Endothelial cell of umbilical vein (primary cell): ENCODE measurements around the gene NGF. TPM values are rescaled to one million over a fixed set of nuclear protein-coding genes. Genes with fewer than 3 reads are reported as not detected.

Source experiments
- BruUV-seq: library from RNA; stranded (reverse); fragments of 400-500 nt; replicated peaks from 2 replicates; lab custom pipeline; 2021; lab: Mats Ljungman, UMichigan
- CTCF ChIA-PET: fragments of 300-600, 350-600 bp; sonication (Branson Sonifier 250); formaldehyde crosslinking; loops from one replicate; lab custom pipeline; 2021; ENCODE audit warnings: antibody characterized with exemption, inconsistent platforms; lab: Charles Lee
- POLR2A ChIA-PET: fragments of 300-600, 350-600 bp; sonication (Branson Sonifier 250); formaldehyde crosslinking; loops from one replicate; lab custom pipeline; 2021; ENCODE audit warnings: antibody characterized with exemption, inconsistent platforms; lab: Charles Lee
- DNase-seq: peaks from one replicate; pipeline ENCODE4 v3.0.0-alpha.2; 2011; ENCODE audit warnings: low read depth, low spot score
- FAIRE-seq: peaks from 2 replicates; lab custom pipeline; 2011; peaks lifted over from hg19 to GRCh38; lab: Jason Lieb, UNC
- H2AFZ ChIP-seq: 2 replicates; pipeline ENCODE4 v1.6.0; 2012; ENCODE audit warnings: low read depth, low read length, control low read depth, inconsistent platforms
- H3K27ac ChIP-seq: 2 replicates; pipeline ENCODE4 v1.5.1; 2011; ENCODE audit warnings: low read depth, mild to moderate bottlenecking, control low read depth, low read length, moderate library complexity; ENCODE audit not compliant: insufficient read depth
- H3K27me3 ChIP-seq, 2 experiments: 2 replicates each; pipeline versions ENCODE4 v1.6.0 to v1.6.1; 2011; ENCODE audit warnings: low read length in 2 of 2, mixed read lengths in 1 of 2; ENCODE audit not compliant: control insufficient read depth in 2 of 2, insufficient read depth in 2 of 2
- H3K36me3 ChIP-seq, 2 experiments: 2 replicates in 1 of 2; 3 replicates in 1 of 2; pipeline ENCODE4 v1.5.1; 2011; ENCODE audit warnings: low read length in 2 of 2, mild to moderate bottlenecking in 1 of 2, moderate library complexity in 1 of 2; ENCODE audit not compliant: control insufficient read depth in 2 of 2, insufficient read depth in 2 of 2; ENCODE audit errors: extremely low read depth in 1 of 2
- H3K4me1 ChIP-seq: 3 replicates; pipeline ENCODE4 v1.5.1; 2011; ENCODE audit warnings: mild to moderate bottlenecking, low read length; ENCODE audit not compliant: control insufficient read depth, insufficient read depth; ENCODE audit errors: extremely low read depth
- H3K4me2 ChIP-seq: 2 replicates; pipeline ENCODE4 v1.6.1; 2011; ENCODE audit warnings: low read length, control low read depth, mixed read lengths; ENCODE audit not compliant: insufficient read depth
- H3K4me3 ChIP-seq, 3 experiments: fragments of 200-600 bp in 1 of 3; sonication (generic), shearing (Covaris generic) in 1 of 3; replicated peaks in 1 of 3; 2 replicates each; pipeline ENCODE4 v1.5.1; 2011 to 2016; ENCODE audit warnings: control low read depth in 3 of 3, low read length in 3 of 3, mild to moderate bottlenecking in 2 of 3, inconsistent platforms in 1 of 3, low read depth in 1 of 3, moderate library complexity in 1 of 3; ENCODE audit not compliant: insufficient read depth in 1 of 3
- H3K79me2 ChIP-seq: 2 replicates; pipeline ENCODE4 v1.6.0; 2012; ENCODE audit warnings: low read length, inconsistent platforms; ENCODE audit not compliant: control insufficient read depth, insufficient read depth
- H3K9ac ChIP-seq: replicated peaks from 2 replicates; pipeline ENCODE3; 2011; ENCODE audit warnings: low read length, control low read depth; ENCODE audit not compliant: insufficient read depth; ENCODE audit errors: extremely low read depth
- H3K9me1 ChIP-seq: replicated peaks from 3 replicates; pipeline ENCODE4 v1.6.0; 2011; ENCODE audit warnings: mild to moderate bottlenecking, low read length; ENCODE audit not compliant: control insufficient read depth, insufficient read depth; ENCODE audit errors: extremely low read depth
- H3K9me3 ChIP-seq: replicated peaks from 2 replicates; pipeline ENCODE4 v1.5.1; 2012; ENCODE audit warnings: low read length, inconsistent platforms; ENCODE audit not compliant: control insufficient read depth, insufficient read depth
- H4K20me1 ChIP-seq: replicated peaks from 2 replicates; pipeline ENCODE3; 2011; ENCODE audit warnings: mild to moderate bottlenecking, low read length; ENCODE audit not compliant: control insufficient read depth, insufficient read depth; ENCODE audit errors: extremely low read depth
- CTCF ChIP-seq, 2 donors: IDR thresholded peaks; 1 replicate in 1 of 2; 2 replicates in 1 of 2; pipeline ENCODE4 v1.5.1; 2011; ENCODE audit warnings: low read length in 2 of 2, mild to moderate bottlenecking in 2 of 2, moderate library complexity in 2 of 2, control low read depth in 1 of 2, inconsistent platforms in 1 of 2, low read depth in 1 of 2; ENCODE audit not compliant: insufficient read depth in 1 of 2; ENCODE audit errors: extremely low read depth in 1 of 2
- EZH2 ChIP-seq: IDR thresholded peaks from 2 replicates; pipeline ENCODE4 v1.6.1; 2012; ENCODE audit warnings: borderline replicate concordance, low read depth, mild to moderate bottlenecking, moderate library complexity, low read length, inconsistent platforms; ENCODE audit not compliant: severe bottlenecking
- FOS ChIP-seq: IDR thresholded peaks from 2 replicates; pipeline ENCODE4 v1.6.1; 2011; ENCODE audit warnings: mild to moderate bottlenecking, low read length, moderate library complexity, borderline replicate concordance; ENCODE audit not compliant: insufficient read depth
- GATA2 ChIP-seq: IDR thresholded peaks from 2 replicates; pipeline ENCODE4 v1.7.0; 2011; ENCODE audit warnings: low read depth, mild to moderate bottlenecking, moderate library complexity, mixed read lengths, low read length; ENCODE audit not compliant: insufficient read length, insufficient read depth
- JUN ChIP-seq: IDR thresholded peaks from 2 replicates; pipeline ENCODE4 v1.6.1; 2011; ENCODE audit warnings: borderline replicate concordance, low read depth; ENCODE audit not compliant: insufficient read length, insufficient read depth
- MAX ChIP-seq: IDR thresholded peaks from 2 replicates; pipeline ENCODE4 v1.6.1; 2011; ENCODE audit not compliant: insufficient read depth, insufficient read length
- MYC ChIP-seq: IDR thresholded peaks from one replicate; pipeline ENCODE4 v1.6.1; 2011; ENCODE audit warnings: mild to moderate bottlenecking, low read depth, low read length
- POLR2A ChIP-seq: IDR thresholded peaks from 2 replicates; pipeline ENCODE4 v1.6.1; 2012; ENCODE audit warnings: low read depth, mild to moderate bottlenecking, control low read depth, low read length
- POLR2AphosphoS5 ChIP-seq: IDR thresholded peaks from 2 replicates; pipeline ENCODE4 v1.6.1; 2012; ENCODE audit warnings: low read depth, mild to moderate bottlenecking, control low read depth, low read length, moderate library complexity; ENCODE audit not compliant: insufficient read depth
- dilution Hi-C: fragments of 300-500 bp; cut with MboI; formaldehyde crosslinking; loops from one replicate; pipeline ENCODE4 v1.15.0; 2019; ENCODE audit warnings: low sequenced_read_pairs; ENCODE audit not compliant: extremely low pct_ligation_motif_present
- intact Hi-C: fragments of 100-400 bp; cut with micrococcal nuclease; formaldehyde crosslinking; loops from one replicate; pipeline ENCODE4 v1.10.0; 2022
- polyA plus RNA-seq, 4 experiments: library from polyadenylated mRNA; depleted of rRNA in 3 of 4; stranded (reverse) in 3 of 4; unstranded in 1 of 4; fragments of >200 nt; gene quantifications; 2 replicates each; pipeline versions ENCODE4 v1.2.1 to v1.2.3, GENCODE V29; 2011 to 2012; ENCODE audit warnings: missing spikeins in 1 of 4
- total RNA-seq: library from RNA; stranded (reverse); gene quantifications from 2 replicates; pipeline ENCODE4 v1.2.3, GENCODE V29; 2021

NGF gene
- total and polyA plus RNA-seq, 2 donors (not counting 3 experiments of a cell fraction or from before 2014, with no cell fraction given), result not detected

- Histone ChIP-seq H3K4me2 (no peak overlapping the region), H2AFZ (no peak overlapping the region), H3K9me3 (no peaks in the 10 kb centered on the region), H3K9me1 (no peaks in the 10 kb centered on the region), H3K9ac (no peak overlapping the region), H4K20me1 (no peaks in the 10 kb centered on the region), H3K79me2 (no peaks in the 10 kb centered on the region), H3K27ac (no peak overlapping the region), H3K4me1 (no peaks in the 10 kb centered on the region), H3K4me3 (no peak overlapping the region), H3K27me3 (no peaks in the 10 kb centered on the region), H3K36me3 (no peaks in the 10 kb centered on the region)
- CTCF ChIA-PET, result no interaction called here
- POLR2A ChIA-PET, result no interaction called here
- dilution Hi-C loops (no loop called here), intact Hi-C loops (no loop called here)
- DNase-seq, result no peak
- no TSS peak for BruUV-seq
- no peak for TF ChIP-seq CTCF (IDR thresholded peaks at IDR 0.05; ENCODE audit: extremely low read depth in 1 of 2, insufficient read depth in 1 of 2, low read depth in 1 of 2, low read length in 2 of 2)
- TF ChIP-seq POLR2A, result no peak
- no peak for TF ChIP-seq EZH2
- no peak for TF ChIP-seq GATA2
- TF ChIP-seq JUN, result no peak
- TF ChIP-seq MYC, result no peak
- no peak for TF ChIP-seq POLR2AphosphoS5
- TF ChIP-seq FOS, result no peak
- TF ChIP-seq MAX, result no peak
- FAIRE-seq, result no peak
These were observed 91.5 kb downstream of the NGF start for GRCh38 chr1:115246526-115246925.
